Activated CD4-positive, alpha-beta T cell treated with anti-CD3 and anti-CD28 coated beads for 36 hours (primary cell): ENCODE measurements around the gene CUX1. TPM values are rescaled to one million over a fixed set of nuclear protein-coding genes. Genes with fewer than 3 reads are reported as not detected.

Experiments
- ATAC-seq: fragments of 200-7000 bp; cut with Tn5 transposase; one replicate; pipeline ENCODE4 v1.10.0; 2021; ENCODE audit warnings: mild to moderate bottlenecking, moderate library complexity
- CTCF ChIA-PET: fragments of 350-600 bp; sonication (Branson Sonifier 250); formaldehyde crosslinking; loops from one replicate; lab custom pipeline; 2021; ENCODE audit warnings: antibody characterized with exemption; lab: Charles Lee
- POLR2A ChIA-PET: fragments of 350-600 bp; sonication (Branson Sonifier 250); formaldehyde crosslinking; loops from one replicate; lab custom pipeline; 2021; ENCODE audit warnings: antibody characterized with exemption, inconsistent platforms; lab: Charles Lee
- DNase-seq: peaks from one replicate; pipeline ENCODE4 v3.0.0-alpha.2; 2020
- H3K27ac Mint-ChIP-seq: one replicate; pipeline ENCODE4 v1.8.0; 2021; ENCODE audit warnings: mixed read lengths
- H3K27me3 Mint-ChIP-seq: one replicate; pipeline ENCODE4 v1.8.0; 2021; ENCODE audit warnings: mixed read lengths
- H3K36me3 Mint-ChIP-seq: one replicate; pipeline ENCODE4 v1.8.0; 2021; ENCODE audit warnings: low read depth, mixed read lengths
- H3K4me1 Mint-ChIP-seq: one replicate; pipeline ENCODE4 v1.8.0; 2021; ENCODE audit warnings: mixed read lengths
- H3K4me3 Mint-ChIP-seq: one replicate; pipeline ENCODE4 v1.8.0; 2021; ENCODE audit warnings: mild to moderate bottlenecking, moderate library complexity, mixed read lengths
- H3K9me3 Mint-ChIP-seq: one replicate; pipeline ENCODE4 v1.8.0; 2021; ENCODE audit warnings: low read depth, mixed read lengths
- intact Hi-C, 2 experiments: fragments of 100-400 bp; cut with DNase I in 1 of 2; cut with micrococcal nuclease in 1 of 2; formaldehyde crosslinking; loops; one replicate each; pipeline versions ENCODE4 v1.14.2 to v1.15.1; 2022 to 2024; cut with DNase I, micrococcal nuclease
- total RNA-seq, 2 experiments: library from RNA; stranded (reverse); gene quantifications; one replicate each; pipeline ENCODE4 v1.2.3, GENCODE V29; 2021

The CUX1 gene
- total RNA-seq, 2 experiments from 2014 or later, result 21.6 to 23.5 TPM

DNA sequence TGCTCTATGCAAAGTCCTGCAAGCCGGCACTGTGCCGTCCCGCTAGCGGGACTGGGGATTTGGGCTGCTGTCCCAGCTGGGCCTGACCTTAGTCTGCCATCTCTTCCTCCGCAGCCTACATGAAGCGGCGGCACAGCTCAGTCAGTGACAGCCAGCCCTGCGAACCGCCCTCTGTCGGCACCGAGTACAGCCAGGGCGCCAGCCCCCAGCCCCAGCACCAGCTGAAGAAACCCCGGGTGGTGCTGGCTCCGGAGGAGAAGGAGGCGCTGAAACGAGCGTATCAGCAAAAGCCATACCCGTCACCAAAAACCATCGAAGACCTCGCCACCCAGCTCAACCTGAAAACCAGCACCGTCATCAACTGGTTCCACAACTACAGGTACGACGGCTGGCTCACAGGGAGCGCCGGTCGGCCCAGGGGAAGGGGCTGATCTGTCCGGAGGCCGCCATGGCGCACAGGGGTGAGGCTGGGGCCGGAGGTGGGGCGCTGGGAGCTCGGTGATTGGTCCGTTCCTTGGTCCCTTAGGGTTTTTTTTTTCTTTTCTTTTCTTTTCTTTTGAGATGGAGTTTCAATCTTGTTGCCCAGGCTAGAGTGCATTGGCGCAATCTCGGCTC lies 421.9 kb downstream of the CUX1 start:
- intact Hi-C loops, result loop anchor here in 1 of 2 experiments (5.0 kb wide), 1 partner anchor 637 kb away; no protein-coding TSS in a partner anchor
- no peak overlapping the region for H3K27ac Mint-ChIP-seq
- H3K4me3 Mint-ChIP-seq, result no peak overlapping the region
- H3K9me3 Mint-ChIP-seq, result no peaks in the 10 kb centered on the region
- peaks cover 6% of the 10 kb centered on the region for H3K36me3 Mint-ChIP-seq
- no peaks in the 10 kb centered on the region for H3K4me1 Mint-ChIP-seq
- no peak for DNase-seq
- POLR2A ChIA-PET, result no interaction called here
- CTCF ChIA-PET, result interaction anchor here (0.5 to 1.1 kb wide), 3 partner anchors 11 to 699 kb away, joined by 3 read pairs; no protein-coding TSS in a partner anchor
- no peak for ATAC-seq
- no peaks in the 10 kb centered on the region for H3K27me3 Mint-ChIP-seq

DNA sequence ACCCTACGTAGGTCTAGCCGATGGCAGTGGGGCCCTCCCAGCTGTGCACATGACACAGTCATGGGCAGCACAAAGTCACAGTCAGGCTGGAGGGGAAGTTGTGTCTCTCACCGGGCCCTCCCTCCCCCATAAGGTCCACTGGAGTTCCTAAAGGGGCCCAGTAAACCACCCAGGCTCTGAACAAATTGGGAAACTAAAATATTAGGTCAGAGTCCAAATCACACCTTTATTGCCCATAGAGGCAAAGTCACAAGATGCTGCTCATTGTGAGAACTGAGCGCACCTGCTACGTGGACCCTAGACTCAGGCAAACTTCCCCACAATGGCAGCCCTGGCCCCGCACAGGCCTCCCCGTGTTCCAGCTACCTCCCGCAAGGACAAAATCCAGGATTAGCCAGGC lies 424.0 kb downstream of the CUX1 start:
- H3K4me1 Mint-ChIP-seq, result no peaks in the 10 kb centered on the region
- H3K9me3 Mint-ChIP-seq, result no peaks in the 10 kb centered on the region
- DNase-seq (no peak), ATAC-seq (no peak)
- intact Hi-C loops, result no loop called here
- H3K27me3 Mint-ChIP-seq, result no peaks in the 10 kb centered on the region
- ChIA-PET CTCF (no interaction called here), POLR2A (no interaction called here)
- H3K36me3 Mint-ChIP-seq, result peaks cover 2% of the 10 kb centered on the region
- no peak overlapping the region for H3K27ac Mint-ChIP-seq
- H3K4me3 Mint-ChIP-seq, result no peak overlapping the region

- no peaks in the 10 kb centered on the region for H3K4me1 Mint-ChIP-seq
- CTCF ChIA-PET, result interaction anchor here (1.3 kb wide), 1 partner anchor 8 kb away, joined by 3 read pairs; no protein-coding TSS in a partner anchor
- ATAC-seq (no peak), DNase-seq (no peak)
- H3K9me3 Mint-ChIP-seq, result no peaks in the 10 kb centered on the region
- no peak overlapping the region for H3K27ac Mint-ChIP-seq
- H3K36me3 Mint-ChIP-seq, result peaks cover 4% of the 10 kb centered on the region
- intact Hi-C loops, result no loop called here
- POLR2A ChIA-PET, result interaction anchor here (0.5 kb wide), 1 partner anchor 165 kb away, joined by 3 read pairs; no protein-coding TSS in a partner anchor
- no peaks in the 10 kb centered on the region for H3K27me3 Mint-ChIP-seq
- no peak overlapping the region for H3K4me3 Mint-ChIP-seq
These were observed 427.2 kb downstream of the CUX1 start for GRCh38 chr7:102244601-102245000.

DNA sequence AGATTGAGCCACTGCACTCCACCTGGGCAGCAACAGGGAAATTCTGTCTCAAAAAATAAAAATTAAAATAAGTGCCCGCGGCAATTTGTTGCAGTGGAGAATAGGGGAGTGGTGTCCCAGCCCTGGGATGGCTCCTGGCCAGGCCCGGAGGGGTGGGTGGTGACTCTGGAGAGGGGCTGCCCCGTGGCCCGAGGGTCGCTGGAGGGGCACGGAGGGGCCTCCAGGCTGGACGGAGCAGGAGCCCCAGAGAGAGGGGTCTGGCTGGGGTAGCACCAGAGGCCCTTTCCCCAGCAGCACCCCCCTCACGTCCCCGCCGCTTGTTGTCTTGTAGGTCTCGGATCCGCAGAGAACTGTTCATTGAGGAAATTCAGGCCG lies 430.6 kb downstream of the CUX1 start:
- ChIA-PET CTCF (no interaction called here), POLR2A (no interaction called here)
- H3K9me3 Mint-ChIP-seq, result no peaks in the 10 kb centered on the region
- H3K27me3 Mint-ChIP-seq, result no peaks in the 10 kb centered on the region
- no peaks in the 10 kb centered on the region for H3K4me1 Mint-ChIP-seq
- H3K36me3 Mint-ChIP-seq, result peaks cover 7% of the 10 kb centered on the region
- H3K27ac Mint-ChIP-seq, result no peak overlapping the region
- ATAC-seq (no peak), DNase-seq (no peak)
- intact Hi-C loops, result no loop called here
- no peak overlapping the region for H3K4me3 Mint-ChIP-seq

DNA sequence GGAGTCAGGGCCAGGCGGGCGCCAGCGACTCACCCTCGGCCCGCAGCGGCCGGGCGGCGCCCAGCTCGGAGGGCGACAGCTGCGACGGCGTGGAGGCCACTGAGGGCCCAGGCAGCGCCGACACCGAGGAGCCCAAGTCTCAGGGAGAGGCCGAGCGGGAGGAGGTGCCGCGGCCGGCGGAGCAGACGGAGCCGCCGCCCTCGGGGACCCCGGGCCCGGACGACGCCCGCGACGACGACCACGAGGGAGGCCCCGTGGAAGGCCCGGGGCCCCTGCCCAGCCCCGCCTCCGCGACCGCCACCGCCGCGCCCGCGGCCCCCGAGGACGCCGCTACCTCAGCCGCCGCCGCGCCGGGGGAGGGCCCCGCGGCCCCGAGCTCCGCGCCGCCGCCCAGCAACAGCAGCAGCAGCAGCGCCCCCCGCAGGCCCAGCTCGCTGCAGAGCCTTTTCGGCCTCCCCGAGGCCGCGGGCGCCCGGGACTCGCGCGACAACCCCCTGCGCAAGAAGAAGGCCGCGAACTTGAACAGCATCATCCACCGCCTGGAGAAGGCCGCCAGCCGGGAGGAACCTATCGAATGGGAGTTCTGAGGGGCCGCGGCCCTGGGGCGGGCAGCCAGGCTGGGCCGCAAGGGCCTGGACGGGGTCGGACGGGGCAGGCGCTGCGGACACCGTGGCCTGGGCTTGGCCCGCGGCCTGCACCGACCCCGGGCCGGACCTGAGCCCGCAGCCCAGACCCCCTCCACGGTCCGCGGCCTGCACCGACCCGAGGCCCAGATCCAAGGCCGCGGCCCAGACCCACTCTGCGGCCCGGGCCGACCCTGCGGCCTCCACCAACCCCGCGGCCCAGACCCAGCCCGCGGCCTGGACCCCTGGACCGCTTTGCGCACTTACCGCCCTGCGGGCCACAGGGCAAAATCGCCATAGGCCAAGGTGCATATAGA lies 431.3 kb downstream of the CUX1 start:
- ChIA-PET CTCF (interaction anchor here (0.6 kb wide), 1 partner anchor 21 kb away, joined by 4 read pairs; no protein-coding TSS in a partner anchor), POLR2A (no interaction called here)
- H3K4me3 Mint-ChIP-seq, result no peak overlapping the region
- no peaks in the 10 kb centered on the region for H3K4me1 Mint-ChIP-seq
- ATAC-seq, result no peak
- H3K27ac Mint-ChIP-seq, result no peak overlapping the region
- intact Hi-C loops, result no loop called here
- H3K36me3 Mint-ChIP-seq, result peaks cover 5% of the 10 kb centered on the region
- no peak for DNase-seq
- H3K9me3 Mint-ChIP-seq, result no peaks in the 10 kb centered on the region
- H3K27me3 Mint-ChIP-seq, result no peaks in the 10 kb centered on the region

DNA sequence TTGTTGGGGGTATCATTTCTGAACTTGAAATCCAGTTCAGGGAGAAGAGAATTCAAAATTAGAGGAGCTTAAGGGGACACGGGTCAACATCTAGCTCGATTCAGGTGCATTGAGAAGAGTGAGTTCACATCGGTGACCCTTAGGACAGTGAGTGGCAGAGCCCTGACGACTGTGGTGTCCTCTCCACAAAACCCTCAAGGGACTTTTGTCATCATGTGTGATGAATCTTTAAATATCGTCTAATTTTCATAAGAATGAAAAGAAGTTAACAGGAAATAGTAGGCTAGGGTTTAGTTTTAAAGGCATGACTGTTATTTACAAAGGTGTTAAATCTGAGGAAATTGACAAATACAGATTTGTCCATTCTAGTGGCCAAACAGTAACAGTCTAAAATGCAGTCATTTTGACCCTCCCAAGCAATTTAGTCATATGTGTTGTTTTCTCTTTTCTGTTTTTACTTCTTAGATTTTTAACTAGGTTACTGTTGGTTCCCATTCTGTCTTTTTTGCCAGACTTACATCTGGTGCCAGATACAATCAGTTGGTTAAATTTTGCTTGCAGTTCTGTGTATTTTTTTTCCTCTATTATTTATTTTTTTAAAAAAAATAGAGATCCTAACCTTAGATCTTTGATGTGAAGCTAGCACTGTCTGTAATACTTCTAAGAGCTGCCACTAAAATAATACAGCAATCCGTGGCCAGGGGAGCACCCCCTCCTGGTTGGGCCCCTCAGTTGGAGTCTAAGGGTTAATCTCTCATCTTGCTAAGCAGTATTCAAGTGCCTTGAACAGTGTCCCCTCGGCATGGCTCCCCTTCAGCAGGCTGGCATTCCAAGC lies 434.3 kb downstream of the CUX1 start:
- CTCF ChIA-PET, result no interaction called here
- Mint-ChIP-seq H3K4me3 (no peak overlapping the region), H3K27me3 (no peaks in the 10 kb centered on the region), H3K27ac (no peak overlapping the region), H3K36me3 (peaks cover 5% of the 10 kb centered on the region), H3K4me1 (no peaks in the 10 kb centered on the region), H3K9me3 (no peaks in the 10 kb centered on the region)
- intact Hi-C loops, result no loop called here
- POLR2A ChIA-PET, result no interaction called here
- ATAC-seq (no peak), DNase-seq (no peak)

GRCh38 chr7:102252366-102252982 lies 435.0 kb downstream of the CUX1 start:
- intact Hi-C loops, result no loop called here
- Mint-ChIP-seq H3K27me3 (no peaks in the 10 kb centered on the region), H3K27ac (no peak overlapping the region), H3K36me3 (peaks cover 4% of the 10 kb centered on the region), H3K4me1 (no peaks in the 10 kb centered on the region), H3K9me3 (no peaks in the 10 kb centered on the region), H3K4me3 (no peak overlapping the region)
- DNase-seq (no peak), ATAC-seq (no peak)
- CTCF ChIA-PET, result interaction anchor here (0.7 kb wide), 1 partner anchor 65 kb away, joined by 3 read pairs; no protein-coding TSS in a partner anchor
- POLR2A ChIA-PET, result no interaction called here

- intact Hi-C loops, result no loop called here
- H3K4me1 Mint-ChIP-seq, result no peaks in the 10 kb centered on the region
- ChIA-PET POLR2A (no interaction called here), CTCF (interaction anchor here (0.6 to 0.7 kb wide), 2 partner anchors 65 to 264 kb away, joined by 3 read pairs; no protein-coding TSS in a partner anchor)
- H3K27me3 Mint-ChIP-seq, result no peaks in the 10 kb centered on the region
- no peak for ATAC-seq
- no peak for DNase-seq
- H3K27ac Mint-ChIP-seq, result no peak overlapping the region
- H3K36me3 Mint-ChIP-seq, result peaks cover 4% of the 10 kb centered on the region
- no peaks in the 10 kb centered on the region for H3K9me3 Mint-ChIP-seq
- no peak overlapping the region for H3K4me3 Mint-ChIP-seq
These were observed 435.9 kb downstream of the CUX1 start for GRCh38 chr7:102253066-102253972.

GRCh38 chr7:102253973-102254370 lies 436.5 kb downstream of the CUX1 start:
- no peak for ATAC-seq
- intact Hi-C loops, result no loop called here
- no peaks in the 10 kb centered on the region for H3K9me3 Mint-ChIP-seq
- no peaks in the 10 kb centered on the region for H3K4me1 Mint-ChIP-seq
- peaks cover 4% of the 10 kb centered on the region for H3K36me3 Mint-ChIP-seq
- no peak for DNase-seq
- no peak overlapping the region for H3K27ac Mint-ChIP-seq
- POLR2A ChIA-PET, result no interaction called here
- no peak overlapping the region for H3K4me3 Mint-ChIP-seq
- CTCF ChIA-PET, result interaction anchor here (0.6 kb wide), 1 partner anchor 264 kb away, joined by 3 read pairs; no protein-coding TSS in a partner anchor
- no peaks in the 10 kb centered on the region for H3K27me3 Mint-ChIP-seq

DNA sequence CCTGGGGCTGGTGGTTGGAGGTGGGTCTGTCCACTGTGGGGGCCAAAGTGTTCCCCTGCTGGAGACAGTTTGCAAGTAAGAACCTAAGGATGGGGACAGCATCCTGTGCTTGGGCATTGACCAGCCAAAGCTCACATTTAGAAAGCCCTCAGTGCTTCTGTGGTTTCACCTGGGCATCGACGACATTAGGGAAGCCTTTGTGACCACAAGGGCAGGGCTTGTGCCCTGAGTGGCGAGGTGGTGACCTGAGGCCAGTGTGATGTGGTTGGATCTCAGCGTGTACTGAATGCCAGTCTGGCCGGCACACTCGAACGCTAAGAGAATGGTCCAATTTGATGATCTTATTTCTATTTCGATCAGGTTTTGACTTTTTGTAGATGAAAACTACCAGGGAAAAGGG lies 437.1 kb downstream of the CUX1 start:
- DNase-seq (no peak), ATAC-seq (no peak)
- Mint-ChIP-seq H3K4me3 (no peak overlapping the region), H3K27me3 (no peaks in the 10 kb centered on the region), H3K36me3 (peaks cover 4% of the 10 kb centered on the region), H3K4me1 (no peaks in the 10 kb centered on the region), H3K9me3 (no peaks in the 10 kb centered on the region), H3K27ac (no peak overlapping the region)
- POLR2A ChIA-PET, result no interaction called here
- CTCF ChIA-PET, result no interaction called here
- intact Hi-C loops, result no loop called here
